Endothelial cell of umbilical vein (primary cell): ENCODE measurements around the gene SCG3. TPM values are rescaled to one million over a fixed set of nuclear protein-coding genes. Genes with fewer than 3 reads are reported as not detected.

Experiments used
- BruUV-seq: library from RNA; stranded (reverse); fragments of 400-500 nt; replicated peaks from 2 replicates; lab custom pipeline; 2021; lab: Mats Ljungman, UMichigan
- CTCF ChIA-PET: fragments of 300-600, 350-600 bp; sonication (Branson Sonifier 250); formaldehyde crosslinking; loops from one replicate; lab custom pipeline; 2021; ENCODE audit warnings: antibody characterized with exemption, inconsistent platforms; lab: Charles Lee
- POLR2A ChIA-PET: fragments of 300-600, 350-600 bp; sonication (Branson Sonifier 250); formaldehyde crosslinking; loops from one replicate; lab custom pipeline; 2021; ENCODE audit warnings: antibody characterized with exemption, inconsistent platforms; lab: Charles Lee
- DNase-seq: peaks from one replicate; pipeline ENCODE4 v3.0.0-alpha.2; 2011; ENCODE audit warnings: low read depth, low spot score
- FAIRE-seq: peaks from 2 replicates; lab custom pipeline; 2011; peaks lifted over from hg19 to GRCh38; lab: Jason Lieb, UNC
- H2AFZ ChIP-seq: 2 replicates; pipeline ENCODE4 v1.6.0; 2012; ENCODE audit warnings: low read depth, low read length, control low read depth, inconsistent platforms
- H3K27ac ChIP-seq: 2 replicates; pipeline ENCODE4 v1.5.1; 2011; ENCODE audit warnings: low read depth, mild to moderate bottlenecking, control low read depth, low read length, moderate library complexity; ENCODE audit not compliant: insufficient read depth
- H3K27me3 ChIP-seq, 2 experiments: 2 replicates each; pipeline versions ENCODE4 v1.6.0 to v1.6.1; 2011; ENCODE audit warnings: low read length in 2 of 2, mixed read lengths in 1 of 2; ENCODE audit not compliant: control insufficient read depth in 2 of 2, insufficient read depth in 2 of 2
- H3K36me3 ChIP-seq, 2 experiments: 2 replicates in 1 of 2; 3 replicates in 1 of 2; pipeline ENCODE4 v1.5.1; 2011; ENCODE audit warnings: low read length in 2 of 2, mild to moderate bottlenecking in 1 of 2, moderate library complexity in 1 of 2; ENCODE audit not compliant: control insufficient read depth in 2 of 2, insufficient read depth in 2 of 2; ENCODE audit errors: extremely low read depth in 1 of 2
- H3K4me1 ChIP-seq: 3 replicates; pipeline ENCODE4 v1.5.1; 2011; ENCODE audit warnings: mild to moderate bottlenecking, low read length; ENCODE audit not compliant: control insufficient read depth, insufficient read depth; ENCODE audit errors: extremely low read depth
- H3K4me2 ChIP-seq: 2 replicates; pipeline ENCODE4 v1.6.1; 2011; ENCODE audit warnings: low read length, control low read depth, mixed read lengths; ENCODE audit not compliant: insufficient read depth
- H3K4me3 ChIP-seq, 3 experiments: fragments of 200-600 bp in 1 of 3; sonication (generic), shearing (Covaris generic) in 1 of 3; replicated peaks in 1 of 3; 2 replicates each; pipeline ENCODE4 v1.5.1; 2011 to 2016; ENCODE audit warnings: control low read depth in 3 of 3, low read length in 3 of 3, mild to moderate bottlenecking in 2 of 3, inconsistent platforms in 1 of 3, low read depth in 1 of 3, moderate library complexity in 1 of 3; ENCODE audit not compliant: insufficient read depth in 1 of 3
- H3K79me2 ChIP-seq: 2 replicates; pipeline ENCODE4 v1.6.0; 2012; ENCODE audit warnings: low read length, inconsistent platforms; ENCODE audit not compliant: control insufficient read depth, insufficient read depth
- H3K9ac ChIP-seq: replicated peaks from 2 replicates; pipeline ENCODE3; 2011; ENCODE audit warnings: low read length, control low read depth; ENCODE audit not compliant: insufficient read depth; ENCODE audit errors: extremely low read depth
- H3K9me1 ChIP-seq: replicated peaks from 3 replicates; pipeline ENCODE4 v1.6.0; 2011; ENCODE audit warnings: mild to moderate bottlenecking, low read length; ENCODE audit not compliant: control insufficient read depth, insufficient read depth; ENCODE audit errors: extremely low read depth
- H3K9me3 ChIP-seq: replicated peaks from 2 replicates; pipeline ENCODE4 v1.5.1; 2012; ENCODE audit warnings: low read length, inconsistent platforms; ENCODE audit not compliant: control insufficient read depth, insufficient read depth
- H4K20me1 ChIP-seq: replicated peaks from 2 replicates; pipeline ENCODE3; 2011; ENCODE audit warnings: mild to moderate bottlenecking, low read length; ENCODE audit not compliant: control insufficient read depth, insufficient read depth; ENCODE audit errors: extremely low read depth
- EZH2 ChIP-seq: IDR thresholded peaks from 2 replicates; pipeline ENCODE4 v1.6.1; 2012; ENCODE audit warnings: borderline replicate concordance, low read depth, mild to moderate bottlenecking, moderate library complexity, low read length, inconsistent platforms; ENCODE audit not compliant: severe bottlenecking
- FOS ChIP-seq: IDR thresholded peaks from 2 replicates; pipeline ENCODE4 v1.6.1; 2011; ENCODE audit warnings: mild to moderate bottlenecking, low read length, moderate library complexity, borderline replicate concordance; ENCODE audit not compliant: insufficient read depth
- GATA2 ChIP-seq: IDR thresholded peaks from 2 replicates; pipeline ENCODE4 v1.7.0; 2011; ENCODE audit warnings: low read depth, mild to moderate bottlenecking, moderate library complexity, mixed read lengths, low read length; ENCODE audit not compliant: insufficient read length, insufficient read depth
- JUN ChIP-seq: IDR thresholded peaks from 2 replicates; pipeline ENCODE4 v1.6.1; 2011; ENCODE audit warnings: borderline replicate concordance, low read depth; ENCODE audit not compliant: insufficient read length, insufficient read depth
- MYC ChIP-seq: IDR thresholded peaks from one replicate; pipeline ENCODE4 v1.6.1; 2011; ENCODE audit warnings: mild to moderate bottlenecking, low read depth, low read length
- POLR2A ChIP-seq: IDR thresholded peaks from 2 replicates; pipeline ENCODE4 v1.6.1; 2012; ENCODE audit warnings: low read depth, mild to moderate bottlenecking, control low read depth, low read length
- POLR2AphosphoS5 ChIP-seq: IDR thresholded peaks from 2 replicates; pipeline ENCODE4 v1.6.1; 2012; ENCODE audit warnings: low read depth, mild to moderate bottlenecking, control low read depth, low read length, moderate library complexity; ENCODE audit not compliant: insufficient read depth
- dilution Hi-C: fragments of 300-500 bp; cut with MboI; formaldehyde crosslinking; loops from one replicate; pipeline ENCODE4 v1.15.0; 2019; ENCODE audit warnings: low sequenced_read_pairs; ENCODE audit not compliant: extremely low pct_ligation_motif_present
- intact Hi-C: fragments of 100-400 bp; cut with micrococcal nuclease; formaldehyde crosslinking; loops from one replicate; pipeline ENCODE4 v1.10.0; 2022
- polyA plus RNA-seq, 4 experiments: library from polyadenylated mRNA; depleted of rRNA in 3 of 4; stranded (reverse) in 3 of 4; unstranded in 1 of 4; fragments of >200 nt; gene quantifications; 2 replicates each; pipeline versions ENCODE4 v1.2.1 to v1.2.3, GENCODE V29; 2011 to 2012; ENCODE audit warnings: missing spikeins in 1 of 4
- total RNA-seq: library from RNA; stranded (reverse); gene quantifications from 2 replicates; pipeline ENCODE4 v1.2.3, GENCODE V29; 2021
- TF ChIP-seq, protein P1 (sequence below), 2 donors: IDR thresholded peaks; 1 replicate in 1 of 2; 2 replicates in 1 of 2; pipeline ENCODE4 v1.5.1; 2011; ENCODE audit warnings: low read length in 2 of 2, mild to moderate bottlenecking in 2 of 2, moderate library complexity in 2 of 2, control low read depth in 1 of 2, inconsistent platforms in 1 of 2, low read depth in 1 of 2; ENCODE audit not compliant: insufficient read depth in 1 of 2; ENCODE audit errors: extremely low read depth in 1 of 2
- TF ChIP-seq, protein P2 (sequence below): IDR thresholded peaks from 2 replicates; pipeline ENCODE4 v1.6.1; 2011; ENCODE audit not compliant: insufficient read depth, insufficient read length

SCG3 gene
- total and polyA plus RNA-seq, 2 donors (not counting 3 experiments of a cell fraction or from before 2014, with no cell fraction given) = not detected

DNA sequence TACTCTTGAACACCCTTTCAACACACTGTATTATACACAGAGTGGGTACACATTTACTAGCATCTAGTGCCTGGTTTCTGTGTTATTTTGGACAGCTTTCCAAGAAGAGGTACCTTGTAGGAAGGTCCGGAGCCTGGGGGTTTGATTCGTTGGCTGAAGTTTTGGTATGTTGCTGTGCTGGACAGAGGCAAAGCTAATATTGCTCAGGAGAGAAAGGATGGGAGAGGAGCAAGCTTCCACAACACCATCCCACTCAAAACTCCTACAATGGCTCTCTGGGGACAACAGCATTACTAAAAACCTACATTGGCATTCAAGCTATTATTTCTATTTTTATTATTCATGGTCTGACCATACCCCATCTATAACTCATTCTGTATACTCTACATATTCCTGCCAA is 57.2 kb downstream of the SCG3 start:
- no peak overlapping the region for H3K9ac ChIP-seq
- ChIA-PET POLR2A (no interaction called here), CTCF (interaction anchor here (0.7 to 3.2 kb wide), 3 partner anchors 38 to 89 kb away, joined by 3 to 34 read pairs (median 25); no protein-coding TSS in a partner anchor)
- intact Hi-C loops = loop anchor here (5.0 kb wide), 1 partner anchor 39 kb away; no protein-coding TSS in a partner anchor
- DNase-seq = no peak
- no peaks in the 10 kb centered on the region for H4K20me1 ChIP-seq
- H3K27ac ChIP-seq = no peak overlapping the region
- no peaks in the 10 kb centered on the region for H3K36me3 ChIP-seq
- dilution Hi-C loops = no loop called here
- no peak overlapping the region for H2AFZ ChIP-seq
- no peak for TF ChIP-seq EZH2
- TF ChIP-seq POLR2A = no peak
- TF ChIP-seq, protein P1, sequence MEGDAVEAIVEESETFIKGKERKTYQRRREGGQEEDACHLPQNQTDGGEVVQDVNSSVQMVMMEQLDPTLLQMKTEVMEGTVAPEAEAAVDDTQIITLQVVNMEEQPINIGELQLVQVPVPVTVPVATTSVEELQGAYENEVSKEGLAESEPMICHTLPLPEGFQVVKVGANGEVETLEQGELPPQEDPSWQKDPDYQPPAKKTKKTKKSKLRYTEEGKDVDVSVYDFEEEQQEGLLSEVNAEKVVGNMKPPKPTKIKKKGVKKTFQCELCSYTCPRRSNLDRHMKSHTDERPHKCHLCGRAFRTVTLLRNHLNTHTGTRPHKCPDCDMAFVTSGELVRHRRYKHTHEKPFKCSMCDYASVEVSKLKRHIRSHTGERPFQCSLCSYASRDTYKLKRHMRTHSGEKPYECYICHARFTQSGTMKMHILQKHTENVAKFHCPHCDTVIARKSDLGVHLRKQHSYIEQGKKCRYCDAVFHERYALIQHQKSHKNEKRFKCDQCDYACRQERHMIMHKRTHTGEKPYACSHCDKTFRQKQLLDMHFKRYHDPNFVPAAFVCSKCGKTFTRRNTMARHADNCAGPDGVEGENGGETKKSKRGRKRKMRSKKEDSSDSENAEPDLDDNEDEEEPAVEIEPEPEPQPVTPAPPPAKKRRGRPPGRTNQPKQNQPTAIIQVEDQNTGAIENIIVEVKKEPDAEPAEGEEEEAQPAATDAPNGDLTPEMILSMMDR (IDR thresholded peaks at IDR 0.05; ENCODE audit: extremely low read depth in 1 of 2, insufficient read depth in 1 of 2, low read depth in 1 of 2, low read length in 2 of 2) = no peak
- no peak for TF ChIP-seq FOS
- TF ChIP-seq, protein P2, sequence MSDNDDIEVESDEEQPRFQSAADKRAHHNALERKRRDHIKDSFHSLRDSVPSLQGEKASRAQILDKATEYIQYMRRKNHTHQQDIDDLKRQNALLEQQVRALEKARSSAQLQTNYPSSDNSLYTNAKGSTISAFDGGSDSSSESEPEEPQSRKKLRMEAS = no peak
- TF ChIP-seq JUN = no peak
- TF ChIP-seq MYC = no peak
- no peak for TF ChIP-seq GATA2
- TF ChIP-seq POLR2AphosphoS5 = no peak
- no peak overlapping the region for H3K4me3 ChIP-seq
- H3K79me2 ChIP-seq = no peaks in the 10 kb centered on the region
- no peaks in the 10 kb centered on the region for H3K9me1 ChIP-seq
- no peak overlapping the region for H3K4me2 ChIP-seq
- peaks cover 4 to 5% of the 10 kb centered on the region in 2 experiments for H3K27me3 ChIP-seq
- no peak for FAIRE-seq
- H3K4me1 ChIP-seq = peaks cover 3% of the 10 kb centered on the region
- H3K9me3 ChIP-seq = no peaks in the 10 kb centered on the region
- no TSS peak for BruUV-seq
